Right ventricle myocardium inferior (tissue), 1 donor: ENCODE data around the gene FOXF1. TPM values are rescaled to one million over a fixed set of nuclear protein-coding genes. Genes with fewer than 3 reads are reported as not detected.

Experiments
- ATAC-seq: fragments of 200-7000 bp; cut with Tn5 transposase; one replicate; pipeline ENCODE4 v1.9.1; 2020; ENCODE audit warnings: mild to moderate bottlenecking, moderate library complexity
- DNase-seq: peaks from one replicate; pipeline ENCODE4 v3.0.0; 2021; ENCODE audit errors: missing footprints
- intact Hi-C: fragments of 100-400 bp; cut with DNase I; formaldehyde crosslinking; loops from one replicate; pipeline ENCODE4 v1.11.0; 2022
- total RNA-seq: library from RNA; stranded (reverse); fragmentation: NEBNext Ultra II Directional; extraction: Animal tissue kit (Norgen Biotek cat#: 25700); gene quantifications from one replicate; pipeline ENCODE4 v1.2.1, GENCODE V29; 2021
- donor health status: DM: no; HTN: yes; CAD: no; lungs with severe emphysema.

Gene FOXF1
- total RNA-seq, 1 donor from 2014 or later = 0.05 TPM

- ATAC-seq = no peak
- no peak for DNase-seq
- intact Hi-C loops = no loop called here
These were observed 32.7 kb downstream of the FOXF1 start for GRCh38 chr16:86542756-86543750.

GRCh38 chr16:86545481-86545880 is 35.2 kb downstream of the FOXF1 start:
- intact Hi-C loops = no loop called here
- DNase-seq (no peak), ATAC-seq (no peak)

GRCh38 chr16:86545954-86546637 is 35.8 kb downstream of the FOXF1 start:
- ATAC-seq = no peak
- DNase-seq = no peak
- intact Hi-C loops = no loop called here

- intact Hi-C loops = no loop called here
- DNase-seq (no peak), ATAC-seq (no peak)
These were observed 36.3 kb downstream of the FOXF1 start for GRCh38 chr16:86546638-86547013.

GRCh38 chr16:86547286-86547685 is 37.0 kb downstream of the FOXF1 start:
- intact Hi-C loops = no loop called here
- ATAC-seq = no peak
- no peak for DNase-seq

- intact Hi-C loops = no loop called here
These were observed 39.0 kb downstream of the FOXF1 start for GRCh38 chr16:86549076-86549892.

GRCh38 chr16:86549893-86550190 is 39.5 kb downstream of the FOXF1 start:
- ATAC-seq = no peak
- intact Hi-C loops = no loop called here
- no peak for DNase-seq

More at GRCh38 chr16:86549076-86549892, 39.0 kb downstream of the FOXF1 start:
- no peak for DNase-seq
- ATAC-seq = no peak

GRCh38 chr16:86550281-86550680 is 40.0 kb downstream of the FOXF1 start:
- ATAC-seq (no peak), DNase-seq (no peak)
- intact Hi-C loops = no loop called here

- ATAC-seq = no peak
- intact Hi-C loops = no loop called here
- DNase-seq = no peak
These were observed 43.0 kb downstream of the FOXF1 start for GRCh38 chr16:86553356-86553755.

GRCh38 chr16:86554599-86554916 is 44.2 kb downstream of the FOXF1 start:
- ATAC-seq = peak; percentile 1
- intact Hi-C loops = no loop called here
- no peak for DNase-seq

GRCh38 chr16:86554917-86555703 is 44.8 kb downstream of the FOXF1 start, which contains the start of gene MTHFSD:
TSS of gene MTHFSD (minus strand) at chr16:86555235. CDS start at chr16:86555184, 51 bp downstream.
- DNase-seq (peak; percentile 96), ATAC-seq (peak; percentile 97)
- intact Hi-C loops = no loop called here

- ATAC-seq (no peak), DNase-seq (no peak)
- intact Hi-C loops = no loop called here
These were observed 45.4 kb downstream of the FOXF1 start for GRCh38 chr16:86555704-86556075.

GRCh38 chr16:86556576-86556975 is 46.2 kb downstream of the FOXF1 start:
- ATAC-seq = no peak
- DNase-seq = no peak
- intact Hi-C loops = no loop called here

GRCh38 chr16:86557587-86557986 is 47.3 kb downstream of the FOXF1 start:
- intact Hi-C loops = no loop called here
- no peak for ATAC-seq
- no peak for DNase-seq

GRCh38 chr16:86558355-86559193 is 48.2 kb downstream of the FOXF1 start:
- DNase-seq (no peak), ATAC-seq (no peak)
- intact Hi-C loops = no loop called here

GRCh38 chr16:86559802-86560305 is 49.5 kb downstream of the FOXF1 start:
- ATAC-seq (no peak), DNase-seq (no peak)
- intact Hi-C loops = loop anchor here (5.0 kb wide), 1 partner anchor 737 kb away; no protein-coding TSS in a partner anchor

- DNase-seq = no peak
- ATAC-seq = no peak
These were observed 52.0 kb downstream of the FOXF1 start for GRCh38 chr16:86562356-86562755.

More at GRCh38 chr16:86562356-86562755, 52.0 kb downstream of the FOXF1 start:
- intact Hi-C loops = loop anchor here (5.0 kb wide), 1 partner anchor 735 kb away; no protein-coding TSS in a partner anchor
